ENCODE measurements around the gene JADE1.

- TF ChIP-seq EZH2 (IDR thresholded peaks at IDR 0.05; ENCODE audit: borderline replicate concordance, low read depth, low read length, poor library complexity, severe bottlenecking) = no peak
- TF ChIP-seq, protein P1, sequence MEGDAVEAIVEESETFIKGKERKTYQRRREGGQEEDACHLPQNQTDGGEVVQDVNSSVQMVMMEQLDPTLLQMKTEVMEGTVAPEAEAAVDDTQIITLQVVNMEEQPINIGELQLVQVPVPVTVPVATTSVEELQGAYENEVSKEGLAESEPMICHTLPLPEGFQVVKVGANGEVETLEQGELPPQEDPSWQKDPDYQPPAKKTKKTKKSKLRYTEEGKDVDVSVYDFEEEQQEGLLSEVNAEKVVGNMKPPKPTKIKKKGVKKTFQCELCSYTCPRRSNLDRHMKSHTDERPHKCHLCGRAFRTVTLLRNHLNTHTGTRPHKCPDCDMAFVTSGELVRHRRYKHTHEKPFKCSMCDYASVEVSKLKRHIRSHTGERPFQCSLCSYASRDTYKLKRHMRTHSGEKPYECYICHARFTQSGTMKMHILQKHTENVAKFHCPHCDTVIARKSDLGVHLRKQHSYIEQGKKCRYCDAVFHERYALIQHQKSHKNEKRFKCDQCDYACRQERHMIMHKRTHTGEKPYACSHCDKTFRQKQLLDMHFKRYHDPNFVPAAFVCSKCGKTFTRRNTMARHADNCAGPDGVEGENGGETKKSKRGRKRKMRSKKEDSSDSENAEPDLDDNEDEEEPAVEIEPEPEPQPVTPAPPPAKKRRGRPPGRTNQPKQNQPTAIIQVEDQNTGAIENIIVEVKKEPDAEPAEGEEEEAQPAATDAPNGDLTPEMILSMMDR (conservative IDR thresholded peaks at IDR 0.05; ENCODE audit: low read depth, low read length) = no peak
Measured at GRCh38 chr4:128775916-128776315, 33.6 kb upstream of the JADE1 start.

All from A673 (cell line).